ENCODE measurements around the gene MICAL1.

DNA sequence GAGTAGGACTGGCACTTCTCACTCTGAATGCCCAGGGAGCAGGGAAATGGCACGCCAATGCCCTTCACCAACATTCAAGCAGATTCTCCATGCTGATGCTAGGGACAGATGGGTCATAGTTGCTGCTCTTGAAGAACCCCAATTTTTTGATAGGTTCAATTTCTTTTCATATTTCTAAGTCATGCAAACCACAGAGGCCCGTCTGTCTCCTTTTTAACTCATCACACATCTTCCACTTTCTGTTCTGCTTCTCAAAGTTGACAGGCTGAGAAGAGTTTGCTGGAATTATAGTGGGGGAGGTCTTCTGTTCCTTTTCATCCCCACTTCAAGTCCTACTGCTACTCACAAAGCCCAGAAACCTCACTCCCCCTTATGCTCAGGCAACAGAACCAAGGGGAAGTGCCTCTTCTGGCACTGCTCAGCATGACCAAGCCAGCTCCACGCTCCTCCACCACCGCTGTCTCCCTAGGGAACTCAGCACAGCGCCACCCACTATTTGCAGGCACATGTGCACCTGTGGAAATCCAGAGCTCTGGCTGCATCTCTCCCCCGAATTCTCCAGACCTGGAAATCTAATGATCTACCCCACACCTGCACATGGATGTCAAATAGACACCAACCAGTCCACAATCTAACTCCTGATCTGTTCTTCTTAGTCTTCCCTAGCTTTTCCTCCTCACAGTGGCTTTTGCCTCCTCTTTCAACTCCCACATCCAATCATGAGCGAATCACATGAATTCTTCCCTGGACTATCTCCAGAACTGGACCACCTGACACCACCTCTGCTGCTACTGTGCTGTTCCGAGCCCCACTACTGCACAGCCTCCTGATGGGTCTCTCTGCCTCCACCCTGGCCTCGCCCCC lies 16.8 kb upstream of the MICAL1 start:
- TF ChIP-seq, protein P1, sequence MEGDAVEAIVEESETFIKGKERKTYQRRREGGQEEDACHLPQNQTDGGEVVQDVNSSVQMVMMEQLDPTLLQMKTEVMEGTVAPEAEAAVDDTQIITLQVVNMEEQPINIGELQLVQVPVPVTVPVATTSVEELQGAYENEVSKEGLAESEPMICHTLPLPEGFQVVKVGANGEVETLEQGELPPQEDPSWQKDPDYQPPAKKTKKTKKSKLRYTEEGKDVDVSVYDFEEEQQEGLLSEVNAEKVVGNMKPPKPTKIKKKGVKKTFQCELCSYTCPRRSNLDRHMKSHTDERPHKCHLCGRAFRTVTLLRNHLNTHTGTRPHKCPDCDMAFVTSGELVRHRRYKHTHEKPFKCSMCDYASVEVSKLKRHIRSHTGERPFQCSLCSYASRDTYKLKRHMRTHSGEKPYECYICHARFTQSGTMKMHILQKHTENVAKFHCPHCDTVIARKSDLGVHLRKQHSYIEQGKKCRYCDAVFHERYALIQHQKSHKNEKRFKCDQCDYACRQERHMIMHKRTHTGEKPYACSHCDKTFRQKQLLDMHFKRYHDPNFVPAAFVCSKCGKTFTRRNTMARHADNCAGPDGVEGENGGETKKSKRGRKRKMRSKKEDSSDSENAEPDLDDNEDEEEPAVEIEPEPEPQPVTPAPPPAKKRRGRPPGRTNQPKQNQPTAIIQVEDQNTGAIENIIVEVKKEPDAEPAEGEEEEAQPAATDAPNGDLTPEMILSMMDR (conservative IDR thresholded peaks at IDR 0.05), result no peak
- TF ChIP-seq EZH2 (IDR thresholded peaks at IDR 0.05; ENCODE audit: low read depth), result no peak

Data from PC-9 (cell line).